GM21723 (cell line): ENCODE results near the gene ZNF311.

ENCODE experiments used
- ATAC-seq: cut with Tn5 transposase; IDR thresholded peaks from one replicate; pipeline ENCODE4 v1.9.1; 2021; ENCODE audit warnings: mild to moderate bottlenecking, moderate library complexity; ENCODE audit not compliant: unreplicated experiment

ZNF311 gene

DNA sequence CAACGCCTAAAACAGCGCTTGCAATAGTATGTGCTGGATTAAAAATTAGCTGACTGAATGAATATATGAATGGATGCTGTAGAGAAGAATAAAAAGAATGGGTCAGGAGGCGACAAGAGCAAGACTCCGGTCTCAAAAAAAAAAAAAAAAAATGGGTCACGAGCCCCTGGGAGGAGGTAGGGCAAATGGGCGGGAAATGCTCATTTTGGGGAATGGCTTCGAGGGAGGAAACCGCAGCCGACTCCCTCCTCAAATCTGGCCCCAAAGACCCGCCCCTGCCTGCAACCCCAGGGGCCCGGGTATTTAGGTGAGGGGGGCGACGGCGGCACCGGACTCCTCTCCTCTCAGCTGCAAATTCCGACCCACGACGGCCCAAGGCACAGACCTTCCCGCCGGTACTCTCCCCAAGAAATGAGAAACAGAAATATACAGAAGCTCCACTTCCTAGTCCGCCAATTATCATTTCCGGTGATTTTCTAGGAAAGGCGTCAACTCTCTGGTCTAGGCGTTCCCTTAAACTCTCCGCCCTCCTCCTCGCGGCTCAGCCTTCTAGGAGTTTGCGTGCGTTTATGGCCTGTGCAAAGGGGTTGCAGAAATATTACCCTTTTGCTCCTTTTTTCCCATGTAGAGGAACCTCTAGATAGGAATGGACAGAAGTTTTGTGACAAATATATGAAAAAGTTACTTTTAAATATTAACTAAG lies at the start of gene ZNF311:
TSS of gene ZNF311 (minus strand) at position 133 of the 703 bp plus-strand sequence. CDS start 1,361 bp downstream, outside the sequence.
- ATAC-seq = no peak

DNA sequence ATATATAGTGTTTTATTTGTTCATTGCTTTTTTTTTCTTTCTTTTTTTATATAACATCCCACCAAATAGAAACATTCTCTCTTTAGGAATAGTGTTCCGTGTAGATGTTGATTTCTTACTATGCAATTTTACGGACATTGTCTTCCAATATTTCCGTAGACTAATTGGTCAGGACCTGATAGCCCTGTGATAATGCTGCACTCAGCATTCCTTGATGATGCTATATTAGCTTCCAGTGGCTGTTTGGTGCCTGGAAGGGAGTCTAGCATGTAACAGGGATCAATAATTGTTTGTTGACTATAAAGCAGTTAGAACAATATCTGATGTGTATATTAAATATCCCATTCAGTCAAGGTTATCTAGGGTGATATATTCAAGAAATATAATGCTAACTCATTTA lies 46.6 kb upstream of the ZNF311 start:
- ATAC-seq = no peak

DNA sequence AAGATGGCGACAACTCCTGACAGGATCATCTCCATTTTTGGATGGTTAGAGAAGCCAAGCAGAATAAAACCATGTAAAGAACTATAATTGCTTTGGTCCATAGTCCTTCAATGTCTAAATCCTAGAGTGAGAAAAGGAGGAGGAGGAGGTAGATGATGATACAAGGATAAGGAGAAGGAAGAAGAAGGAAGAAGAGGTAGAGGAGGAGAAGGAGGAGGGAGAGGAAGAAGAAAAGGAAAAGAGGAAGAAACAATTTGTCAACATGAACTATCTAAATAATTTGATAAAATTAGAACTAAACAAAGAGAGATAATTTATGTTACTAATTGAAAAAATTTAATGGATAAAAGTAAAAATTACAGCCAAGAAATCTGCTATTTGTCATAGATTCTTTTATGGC lies 40.0 kb upstream of the ZNF311 start, which contains the start of gene OR2W1:
TSS of gene OR2W1 (minus strand) at position 101 of the 400 bp plus-strand sequence. CDS start at position 101, 0 bp downstream.
- no peak for ATAC-seq

DNA sequence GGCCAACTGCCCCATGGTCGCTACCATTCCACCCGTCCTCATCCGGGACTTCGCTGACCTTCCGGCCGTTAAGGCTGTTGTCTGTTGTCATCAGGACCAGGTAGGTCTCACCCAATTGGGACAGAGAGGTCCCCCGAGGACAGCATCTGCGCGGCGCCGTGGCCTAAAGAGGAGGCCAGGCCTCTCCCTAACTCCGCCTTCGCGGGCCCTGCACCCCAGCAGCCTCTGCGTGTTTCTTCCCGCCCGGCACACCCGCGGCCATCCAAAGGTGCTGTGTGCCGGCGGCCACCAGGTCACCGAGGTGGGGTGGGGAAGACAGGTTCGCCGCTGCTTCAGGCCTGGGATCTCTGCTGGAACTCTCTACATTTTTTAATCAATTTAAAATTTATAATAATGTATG lies 30.8 kb upstream of the ZNF311 start:
- ATAC-seq = no peak

GRCh38 chr6:29028821-29029220 lies 23.7 kb upstream of the ZNF311 start:
- no peak for ATAC-seq

DNA sequence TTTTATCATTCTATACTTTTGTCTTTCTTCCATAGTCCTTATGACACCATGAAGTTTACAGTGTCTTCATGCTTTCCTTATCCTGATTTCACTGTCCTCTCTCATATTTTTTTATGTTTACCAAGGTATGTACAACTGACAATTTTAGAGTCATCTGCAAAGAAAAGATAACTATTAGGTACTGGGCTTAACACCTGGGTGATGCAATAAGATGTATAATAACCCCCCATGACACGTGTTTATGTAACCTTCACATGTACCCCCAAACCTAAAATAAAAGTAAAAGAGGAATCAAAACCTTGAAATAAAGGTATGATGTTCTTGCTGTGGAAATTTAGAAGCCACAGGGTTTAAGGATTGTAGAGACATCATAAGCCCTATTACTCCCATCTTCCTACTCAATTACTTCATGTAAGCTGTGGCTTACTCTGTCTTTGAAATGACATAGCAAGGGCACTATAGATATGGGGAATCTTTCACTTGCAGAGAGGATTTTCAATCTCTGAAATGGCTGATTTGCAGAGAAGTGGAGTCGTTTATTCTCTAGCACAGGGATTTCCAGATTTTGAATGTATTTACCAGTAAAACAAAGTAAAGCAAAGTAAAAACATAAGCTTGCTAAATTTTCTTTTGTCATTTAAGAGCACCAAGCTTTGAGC lies 20.9 kb upstream of the ZNF311 start:
- no peak for ATAC-seq

GRCh38 chr6:29021434-29021833 lies 16.3 kb upstream of the ZNF311 start:
- ATAC-seq = no peak

GRCh38 chr6:29019629-29020028 lies 14.5 kb upstream of the ZNF311 start:
- ATAC-seq = no peak

DNA sequence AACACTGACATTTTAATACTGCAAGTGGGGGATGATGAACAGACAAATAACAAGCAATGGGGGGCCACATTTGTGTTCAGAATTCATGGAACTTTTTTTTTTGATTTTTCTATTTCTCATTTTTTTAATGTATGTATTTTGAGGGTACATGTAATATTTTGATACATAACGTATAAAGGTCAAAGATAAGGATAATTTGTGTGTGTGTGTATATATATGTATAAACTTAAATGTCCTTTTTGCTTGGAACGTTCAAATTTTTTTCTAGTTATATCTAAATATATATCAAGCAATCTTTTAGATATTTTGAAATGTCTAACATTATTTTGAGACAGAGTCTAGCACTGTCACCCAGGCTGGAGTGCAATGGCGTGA lies 12.3 kb upstream of the ZNF311 start:
- no peak for ATAC-seq

DNA sequence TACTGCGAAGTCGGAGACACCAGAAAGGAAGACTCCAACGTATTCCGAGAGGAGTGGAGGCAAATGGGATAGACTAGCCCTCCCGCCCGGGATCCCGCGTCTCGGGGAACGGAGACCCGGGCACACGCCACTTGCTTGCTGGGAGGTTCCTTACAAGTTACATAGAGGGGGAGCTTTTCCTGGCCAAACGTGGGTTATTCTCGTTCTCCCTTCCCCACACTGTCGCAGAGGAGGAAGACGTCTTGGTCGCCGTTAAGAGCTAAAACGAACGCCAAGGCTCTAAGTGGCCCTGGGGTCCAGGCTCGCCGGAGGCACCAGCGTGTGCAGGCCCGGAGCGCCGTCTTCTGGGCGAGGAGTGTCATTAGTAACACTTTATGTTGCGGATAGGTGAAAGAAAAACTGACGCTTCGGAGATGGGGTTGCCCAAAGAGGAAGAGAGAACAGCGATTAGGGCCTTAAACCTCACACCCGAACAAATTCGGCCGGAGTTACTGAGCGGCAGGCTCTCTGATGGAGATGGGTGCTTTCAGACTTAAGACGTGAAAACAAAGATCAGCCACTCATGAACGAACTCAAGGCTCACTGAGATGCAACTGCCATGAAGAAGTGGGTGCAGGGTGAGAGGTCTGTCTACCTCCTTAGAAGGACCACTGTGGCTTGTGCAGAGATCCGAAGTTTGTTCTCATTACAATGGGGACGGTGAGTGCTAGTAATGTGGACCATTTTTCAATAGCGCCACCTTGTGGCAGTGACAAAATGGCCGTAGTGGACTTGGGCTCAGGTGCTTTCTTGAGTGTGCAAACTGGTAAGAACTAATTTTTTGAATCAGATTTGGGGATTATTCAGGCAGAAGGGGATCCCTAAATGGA lies 11.7 kb upstream of the ZNF311 start:
- ATAC-seq = peak; percentile 88

- ATAC-seq = no peak
Measured at GRCh38 chr6:29014729-29015608, 9.9 kb upstream of the ZNF311 start.

- ATAC-seq = no peak
Measured at GRCh38 chr6:29011276-29011734, 6.2 kb upstream of the ZNF311 start.

DNA sequence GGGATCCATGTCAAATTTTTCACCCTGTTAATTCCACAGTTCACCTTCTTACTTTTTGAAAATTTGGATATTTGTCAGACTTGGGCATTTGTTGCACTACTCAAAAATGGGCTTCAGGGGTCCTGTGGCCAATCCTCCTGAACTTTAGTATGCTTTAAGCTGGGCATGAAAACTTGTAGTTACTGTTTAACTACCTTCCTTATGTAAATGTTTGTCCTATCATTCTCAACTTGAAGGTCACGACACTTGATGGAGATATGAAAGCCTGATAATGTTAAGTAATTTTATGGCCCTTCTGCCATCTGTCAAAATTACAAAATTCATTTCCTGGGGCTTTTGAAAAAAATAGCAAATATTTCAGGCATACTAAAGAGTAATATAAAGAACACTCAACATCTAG lies 4.2 kb upstream of the ZNF311 start:
- no peak for ATAC-seq

GRCh38 chr6:29008089-29008488 lies 3.0 kb upstream of the ZNF311 start:
- no peak for ATAC-seq

GRCh38 chr6:28996844-28997510 lies 8.1 kb downstream of the ZNF311 start:
- no peak for ATAC-seq

GRCh38 chr6:28995093-28995650 lies 9.9 kb downstream of the ZNF311 start:
- no peak for ATAC-seq

GRCh38 chr6:28988536-28989311 lies 16.4 kb downstream of the ZNF311 start:
- ATAC-seq = peak; percentile 70

GRCh38 chr6:28985462-28986164 lies 19.5 kb downstream of the ZNF311 start:
- no peak for ATAC-seq
